Measurements from ENCODE around the gene PRSS56. TPM values are rescaled to one million over a fixed set of nuclear protein-coding genes. Genes with fewer than 3 reads are reported as not detected.

Gene PRSS56
- total RNA-seq, result not detected

- DNase-seq, result no peak
These were observed at the start of gene PRSS56 for GRCh38 chr2:232519581-232520438. PRSS56 (plus strand) TSS chr2:232520388; CDS start chr2:232520599, 211 bp downstream.

- no peak for DNase-seq
These were observed 46.7 kb upstream of the PRSS56 start for GRCh38 chr2:232473467-232473890.

GRCh38 chr2:232476045-232476444 is 44.1 kb upstream of the PRSS56 start:
- DNase-seq, result no peak

- no peak for DNase-seq
These were observed 43.4 kb upstream of the PRSS56 start for GRCh38 chr2:232476791-232477190.

GRCh38 chr2:232477751-232478510 is 42.3 kb upstream of the PRSS56 start:
- DNase-seq, result no peak

- no peak for DNase-seq
These were observed 41.4 kb upstream of the PRSS56 start for GRCh38 chr2:232478571-232479340.

GRCh38 chr2:232479341-232480200 is 40.6 kb upstream of the PRSS56 start:
- no peak for DNase-seq

GRCh38 chr2:232480201-232481190 is 39.7 kb upstream of the PRSS56 start:
- DNase-seq, result no peak

- DNase-seq, result no peak
These were observed 38.7 kb upstream of the PRSS56 start for GRCh38 chr2:232481322-232482140.

GRCh38 chr2:232482301-232483238 is 37.6 kb upstream of the PRSS56 start:
- no peak for DNase-seq

- no peak for DNase-seq
These were observed 36.8 kb upstream of the PRSS56 start for GRCh38 chr2:232483311-232483922.

GRCh38 chr2:232483923-232484627 is 36.1 kb upstream of the PRSS56 start:
- no peak for DNase-seq

- no peak for DNase-seq
These were observed 35.4 kb upstream of the PRSS56 start for GRCh38 chr2:232484628-232485347.

- no peak for DNase-seq
These were observed 34.8 kb upstream of the PRSS56 start for GRCh38 chr2:232485348-232485756.

GRCh38 chr2:232485757-232486557 is 34.2 kb upstream of the PRSS56 start:
- DNase-seq, result no peak

Data from effector CD4-positive, alpha-beta T cell (primary cell).